GM21360 (cell line): ENCODE results near the gene CARD8.
"Not testable (repeated sequence)": the region's sequence is repeated elsewhere in the genome, so short reads cannot be mapped to it uniquely, and the experiment has no call there.

ENCODE experiments used
- ATAC-seq: cut with Tn5 transposase; IDR thresholded peaks from one replicate; pipeline ENCODE4 v1.9.1; 2021; ENCODE audit warnings: mild to moderate bottlenecking, moderate library complexity; ENCODE audit not compliant: unreplicated experiment

CARD8 gene

GRCh38 chr19:48255376-48256303 lies at the start of gene CARD8:
Gene CARD8, minus strand, starts transcription at chr19:48255912. Its CDS starts 14,892 bp downstream, at chr19:48241020.
- no peak for ATAC-seq

- no peak for ATAC-seq
Measured at GRCh38 chr19:48303866-48304265, 48.2 kb upstream of the CARD8 start.

- no peak for ATAC-seq
Measured at GRCh38 chr19:48303367-48303766, 47.7 kb upstream of the CARD8 start.

GRCh38 chr19:48302600-48302959 lies 46.9 kb upstream of the CARD8 start:
- no peak for ATAC-seq

- ATAC-seq: no peak
Measured at GRCh38 chr19:48301886-48302599, 46.3 kb upstream of the CARD8 start.

GRCh38 chr19:48297975-48298374 lies 42.3 kb upstream of the CARD8 start:
- no peak for ATAC-seq

- no peak for ATAC-seq
Measured at GRCh38 chr19:48296963-48297734, 41.4 kb upstream of the CARD8 start.

GRCh38 chr19:48295458-48295857 lies 39.7 kb upstream of the CARD8 start:
- no peak for ATAC-seq

GRCh38 chr19:48292798-48293197 lies 37.1 kb upstream of the CARD8 start:
- ATAC-seq: no peak

- ATAC-seq: not testable (repeated sequence)
Measured at GRCh38 chr19:48291489-48291815, 35.7 kb upstream of the CARD8 start.

GRCh38 chr19:48290771-48291488 lies 35.2 kb upstream of the CARD8 start:
- ATAC-seq: no peak

GRCh38 chr19:48290401-48290770 lies 34.7 kb upstream of the CARD8 start:
- no peak for ATAC-seq

- no peak for ATAC-seq
Measured at GRCh38 chr19:48287748-48288147, 32.0 kb upstream of the CARD8 start.

- no peak for ATAC-seq
Measured at GRCh38 chr19:48284896-48285295, 29.2 kb upstream of the CARD8 start.

GRCh38 chr19:48283908-48284307 lies 28.2 kb upstream of the CARD8 start:
- no peak for ATAC-seq

- no peak for ATAC-seq
Measured at GRCh38 chr19:48279747-48280146, 24.0 kb upstream of the CARD8 start.

- no peak for ATAC-seq
Measured at GRCh38 chr19:48274938-48275337, 19.2 kb upstream of the CARD8 start.

- ATAC-seq: no peak
Measured at GRCh38 chr19:48274173-48274572, 18.5 kb upstream of the CARD8 start.

GRCh38 chr19:48271531-48272151 lies 15.9 kb upstream of the CARD8 start:
- ATAC-seq: no peak

- not testable (repeated sequence) for ATAC-seq
Measured at GRCh38 chr19:48269617-48270026, 13.9 kb upstream of the CARD8 start.
